Fibroblast of the conjunctiva (primary cell): ENCODE measurements around the gene PRR5L.

Source experiments
- DNase-seq: peaks from one replicate; pipeline ENCODE4 v3.0.0-alpha.2; 2010; ENCODE audit warnings: low read depth

Gene PRR5L

GRCh38 chr11:36326524-36327419 lies 30.7 kb downstream of the PRR5L start:
- DNase-seq, result no peak

DNA sequence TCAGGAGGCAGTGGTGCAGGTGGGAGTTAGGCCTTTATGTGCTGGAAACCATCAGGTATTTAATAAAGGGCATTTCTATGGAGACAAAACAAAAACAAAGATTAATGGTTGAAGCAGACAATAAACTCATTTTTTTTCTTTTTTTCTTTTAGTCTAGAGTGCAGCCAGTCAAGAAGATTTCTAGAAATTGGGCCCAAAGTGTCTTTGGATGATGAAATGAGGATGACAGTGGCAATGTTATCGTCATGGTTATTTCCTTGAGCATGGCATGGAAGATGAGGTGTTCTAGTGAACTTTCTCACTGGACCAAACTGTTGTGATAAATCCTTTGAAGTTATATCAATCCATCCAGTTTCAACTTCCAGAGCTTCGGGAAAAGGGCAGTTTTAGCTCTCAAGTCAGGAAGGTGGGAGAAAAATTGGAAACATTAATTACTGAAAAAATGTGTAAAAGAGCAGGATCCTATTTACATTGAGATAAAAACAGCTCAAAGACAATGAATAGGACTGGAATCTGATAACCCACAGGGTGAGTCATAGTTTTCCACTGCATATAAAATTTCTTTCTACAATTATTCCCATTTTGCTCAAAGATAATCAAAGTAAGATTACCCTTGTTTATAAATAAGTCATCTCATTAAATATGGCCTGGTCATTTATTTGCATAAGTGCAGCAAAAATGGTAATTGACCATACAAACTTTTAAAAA lies 33.0 kb downstream of the PRR5L start:
- DNase-seq, result no peak

GRCh38 chr11:36330411-36330810 lies 34.3 kb downstream of the PRR5L start:
- DNase-seq, result no peak

DNA sequence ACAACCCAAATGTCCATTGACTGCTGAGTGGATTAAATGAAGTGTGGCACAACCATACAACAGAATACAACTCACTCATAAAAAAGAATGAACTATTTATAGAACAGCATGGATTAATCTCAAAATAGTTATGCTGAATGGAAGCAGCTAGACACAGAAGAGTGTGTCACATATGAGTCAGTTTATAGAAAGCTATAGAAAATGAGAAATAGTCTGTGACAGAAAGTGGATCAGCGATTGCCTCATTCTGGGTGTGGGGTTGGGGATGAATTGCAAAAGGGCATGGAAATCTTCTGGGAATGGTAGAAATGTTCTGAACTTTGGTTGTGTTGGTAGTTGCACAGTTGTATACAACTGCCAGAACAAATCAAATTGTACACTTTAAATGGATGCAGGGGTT lies 37.4 kb downstream of the PRR5L start:
- peak; percentile 17 for DNase-seq

- DNase-seq, result peak; percentile 23
Measured at GRCh38 chr11:36333897-36334296, 37.8 kb downstream of the PRR5L start.

DNA sequence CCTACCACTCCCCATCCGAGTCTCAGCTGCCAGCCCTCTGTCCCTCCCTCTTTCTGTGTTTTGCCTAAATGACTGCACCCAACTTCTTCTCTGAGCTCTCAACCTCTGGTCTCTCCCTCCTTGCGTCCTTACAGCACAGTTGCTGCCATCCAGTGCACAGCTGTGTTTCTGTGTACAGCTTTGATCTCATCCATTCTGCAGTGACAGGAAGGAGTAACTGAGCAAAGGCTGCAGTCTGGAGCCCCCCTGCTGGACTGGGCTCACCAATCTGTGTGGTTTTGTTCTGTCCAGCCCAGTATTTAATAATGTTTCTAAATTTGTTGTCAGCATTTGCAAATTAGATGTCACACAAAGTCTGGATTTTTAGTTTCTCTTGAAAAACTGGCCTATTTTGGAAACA lies 43.8 kb downstream of the PRR5L start:
- DNase-seq, result no peak

GRCh38 chr11:36340897-36341296 lies 44.8 kb downstream of the PRR5L start:
- no peak for DNase-seq

GRCh38 chr11:36341915-36342314 lies 45.8 kb downstream of the PRR5L start:
- no peak for DNase-seq

DNA sequence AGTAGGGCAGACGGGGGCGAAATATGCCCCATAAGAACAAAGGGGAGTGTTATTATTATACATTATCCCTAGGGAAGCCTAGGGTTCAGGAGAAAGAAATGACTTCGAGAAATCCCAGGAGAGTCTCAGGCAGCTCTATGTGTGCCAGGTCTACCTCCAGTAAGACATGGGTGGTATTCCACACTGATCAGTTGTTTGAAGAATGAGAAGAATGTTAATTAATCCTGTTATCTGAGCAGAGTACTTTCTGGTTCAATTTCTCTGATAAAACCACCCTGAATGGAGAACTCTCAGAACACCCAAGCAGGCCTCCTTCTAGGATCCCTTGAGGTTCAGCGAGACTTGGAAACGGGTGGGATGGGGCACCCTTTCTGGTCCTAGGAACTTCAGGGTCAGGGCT lies 46.2 kb downstream of the PRR5L start:
- no peak for DNase-seq

DNA sequence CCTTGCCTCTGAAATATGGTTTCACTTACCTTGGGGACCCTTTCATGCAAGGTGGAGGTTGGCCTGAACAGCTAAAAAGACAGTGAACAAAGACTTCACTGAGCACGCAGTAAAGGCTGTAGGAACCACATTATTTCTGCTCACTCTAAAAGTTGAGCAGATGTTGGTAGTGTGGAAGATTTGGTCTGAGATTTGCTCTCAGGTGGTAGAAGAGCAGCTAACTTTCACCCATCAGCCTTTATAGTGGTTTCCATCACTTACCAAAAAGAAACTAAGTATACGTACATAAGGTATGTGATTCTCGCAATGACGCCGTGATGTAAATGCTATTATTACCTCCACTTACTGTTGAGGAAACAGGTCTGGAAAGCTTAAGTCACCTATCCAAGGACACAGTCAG lies 47.3 kb downstream of the PRR5L start:
- DNase-seq, result no peak

- no peak for DNase-seq
Measured at GRCh38 chr11:36345084-36345511, 49.0 kb downstream of the PRR5L start.

- DNase-seq, result no peak
Measured at GRCh38 chr11:36345535-36346141, 49.5 kb downstream of the PRR5L start.

DNA sequence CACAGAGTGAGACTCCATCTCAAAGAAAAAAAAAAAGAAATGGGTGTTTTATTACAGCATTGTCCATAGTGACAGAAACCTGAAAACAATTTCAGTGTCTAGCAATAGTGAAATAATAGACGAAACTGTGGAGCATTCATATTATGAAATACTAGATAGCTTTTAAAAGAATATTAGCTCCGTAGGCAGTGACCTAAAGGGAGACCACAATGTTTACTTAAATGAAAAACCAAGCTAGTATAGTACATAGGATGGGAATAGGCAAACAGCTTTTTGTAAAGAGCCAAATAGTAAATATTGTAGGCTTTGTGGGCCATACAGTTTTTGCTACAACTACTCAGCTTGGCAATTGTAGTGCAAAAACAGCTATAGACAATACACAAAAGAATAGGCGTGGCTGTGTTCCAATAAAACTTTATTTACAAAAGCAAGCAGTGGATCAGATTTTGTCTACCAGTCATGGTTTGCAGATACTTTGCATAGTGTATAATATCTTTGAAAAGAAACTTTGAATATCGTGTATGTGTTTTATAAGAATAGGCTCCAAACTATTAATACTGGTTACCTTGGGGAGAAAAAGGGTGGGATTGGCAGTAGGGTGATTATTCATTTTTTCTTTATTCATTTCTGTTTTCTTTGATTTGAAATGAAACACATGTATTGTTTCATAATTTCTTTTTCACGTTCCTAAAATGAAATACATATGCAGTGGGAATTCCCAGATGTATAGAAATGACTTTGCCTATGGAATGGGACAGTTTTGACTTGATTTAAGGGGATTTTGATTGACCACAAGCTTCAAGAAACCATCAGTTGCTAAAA lies 50.7 kb downstream of the PRR5L start:
- DNase-seq, result no peak

DNA sequence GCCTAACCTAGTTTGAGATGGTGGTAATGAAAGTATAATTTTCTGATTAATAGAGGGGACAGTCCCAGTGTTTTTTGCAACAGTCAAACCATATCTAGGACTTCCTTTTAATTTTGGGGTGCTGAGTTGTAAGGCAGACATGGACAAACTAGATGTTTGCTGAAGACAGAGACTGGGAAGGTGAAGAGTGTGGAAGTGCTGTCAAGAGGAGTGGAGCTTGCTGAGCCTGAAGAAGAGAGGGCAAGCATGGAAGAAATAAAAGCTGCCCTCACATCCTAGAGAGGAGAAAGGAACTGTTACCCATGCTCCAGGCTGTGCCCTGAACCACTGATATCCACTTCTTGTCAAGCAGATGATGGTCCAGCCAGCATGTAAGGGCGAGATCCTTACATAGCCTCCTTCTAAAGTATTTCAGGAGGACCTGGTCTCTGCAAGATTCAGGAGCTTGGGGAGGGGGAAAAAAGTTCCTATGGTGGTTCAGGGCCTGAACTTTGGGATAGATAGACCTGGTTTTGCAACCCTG lies 51.4 kb downstream of the PRR5L start:
- DNase-seq, result no peak

DNA sequence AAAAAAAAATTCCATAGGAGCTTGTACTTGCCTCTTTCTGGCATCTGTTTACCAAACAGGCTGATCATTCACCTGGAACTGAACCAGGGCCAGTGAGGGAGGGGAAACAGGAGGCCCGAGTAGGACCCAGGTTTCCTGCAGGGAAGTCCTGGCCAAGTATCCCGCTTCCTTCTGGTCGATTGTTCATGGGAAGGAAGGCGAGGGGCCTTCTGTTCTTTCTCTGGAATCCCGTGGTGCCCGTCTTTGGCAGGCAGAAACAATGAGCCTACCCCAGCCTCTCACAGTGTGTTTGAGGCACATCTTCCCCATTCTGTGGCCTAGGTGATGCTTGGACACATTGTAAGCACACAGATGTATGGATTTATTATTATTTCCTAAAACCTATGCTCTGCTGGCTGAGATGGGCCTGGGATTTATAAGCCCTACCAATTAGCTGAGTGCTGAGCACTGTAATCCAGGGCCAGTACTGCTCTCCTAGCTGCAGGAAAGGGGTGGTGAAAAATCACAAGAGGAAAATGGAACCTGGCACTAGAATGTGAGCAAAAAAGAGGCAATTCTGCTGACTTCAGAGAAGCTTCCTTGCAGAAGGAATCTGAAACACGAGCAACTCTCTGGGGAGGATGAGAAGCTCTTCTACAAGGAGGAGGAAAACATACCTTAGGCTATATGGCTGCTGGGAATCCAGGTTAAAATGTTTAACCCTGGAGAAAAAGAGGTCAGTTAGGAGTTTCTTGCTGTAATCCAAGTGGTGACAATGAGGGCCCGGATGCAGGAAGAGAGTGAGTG lies 53.5 kb downstream of the PRR5L start:
- DNase-seq, result no peak

- no peak for DNase-seq
Measured at GRCh38 chr11:36350137-36350513, 54.0 kb downstream of the PRR5L start.

- DNase-seq, result no peak
Measured at GRCh38 chr11:36352922-36353321, 56.8 kb downstream of the PRR5L start.

GRCh38 chr11:36354221-36355003 lies 58.3 kb downstream of the PRR5L start:
- DNase-seq, result peak; percentile 67

DNA sequence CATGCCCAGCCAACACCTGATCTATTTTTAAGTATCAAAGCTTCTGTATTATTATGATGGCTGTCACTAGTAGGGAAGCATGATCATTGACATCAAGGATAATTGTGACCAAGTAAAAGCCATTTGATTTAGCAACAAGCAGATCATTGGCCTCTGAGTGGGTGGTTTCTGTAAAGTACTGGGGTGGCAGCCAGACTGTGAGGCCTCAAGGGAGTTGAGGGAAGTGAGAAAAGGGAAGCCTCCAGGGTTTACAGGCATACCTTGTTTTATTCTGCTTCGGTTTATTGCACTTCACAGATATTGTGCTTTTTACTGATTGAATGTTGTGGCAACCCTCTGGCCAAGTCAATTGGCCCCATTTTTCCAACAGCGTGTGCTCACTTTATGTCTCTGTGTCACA lies 60.1 kb downstream of the PRR5L start:
- no peak for DNase-seq

DNA sequence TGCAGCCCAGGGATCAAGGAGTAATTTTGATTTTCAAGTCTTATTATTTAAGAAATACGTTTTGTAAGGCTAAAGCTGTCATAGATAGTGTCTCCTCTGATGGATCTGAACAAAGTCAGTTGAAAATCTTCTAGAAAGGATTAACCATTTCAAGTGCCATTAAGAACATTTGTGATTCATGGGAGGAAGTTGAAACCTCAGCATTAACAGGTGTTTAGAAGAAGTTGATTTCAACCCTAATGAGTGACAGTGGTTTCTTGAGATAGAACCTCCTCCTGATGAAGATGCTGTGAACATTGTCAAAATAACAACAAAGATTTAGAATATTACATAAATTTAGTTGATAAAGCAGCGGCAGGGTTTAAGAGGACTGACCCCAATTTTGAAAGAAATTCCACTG lies 61.7 kb downstream of the PRR5L start:
- no peak for DNase-seq
